NK-92 treated with Interleukin-12 subunit alpha and Interleukin-12 subunit beta, amount 100 ng/mL, for 24 hours (cell line): Measurements from ENCODE around the gene MDM4.
"Not testable (repeated sequence)": the region's sequence is repeated elsewhere in the genome, so short reads cannot be mapped to it uniquely, and the experiment has no call there.

ENCODE experiments used
- DNase-seq: peaks from one replicate; lab custom pipeline; 2025; lab: John Stamatoyannopoulos, UW

MDM4 gene

DNA sequence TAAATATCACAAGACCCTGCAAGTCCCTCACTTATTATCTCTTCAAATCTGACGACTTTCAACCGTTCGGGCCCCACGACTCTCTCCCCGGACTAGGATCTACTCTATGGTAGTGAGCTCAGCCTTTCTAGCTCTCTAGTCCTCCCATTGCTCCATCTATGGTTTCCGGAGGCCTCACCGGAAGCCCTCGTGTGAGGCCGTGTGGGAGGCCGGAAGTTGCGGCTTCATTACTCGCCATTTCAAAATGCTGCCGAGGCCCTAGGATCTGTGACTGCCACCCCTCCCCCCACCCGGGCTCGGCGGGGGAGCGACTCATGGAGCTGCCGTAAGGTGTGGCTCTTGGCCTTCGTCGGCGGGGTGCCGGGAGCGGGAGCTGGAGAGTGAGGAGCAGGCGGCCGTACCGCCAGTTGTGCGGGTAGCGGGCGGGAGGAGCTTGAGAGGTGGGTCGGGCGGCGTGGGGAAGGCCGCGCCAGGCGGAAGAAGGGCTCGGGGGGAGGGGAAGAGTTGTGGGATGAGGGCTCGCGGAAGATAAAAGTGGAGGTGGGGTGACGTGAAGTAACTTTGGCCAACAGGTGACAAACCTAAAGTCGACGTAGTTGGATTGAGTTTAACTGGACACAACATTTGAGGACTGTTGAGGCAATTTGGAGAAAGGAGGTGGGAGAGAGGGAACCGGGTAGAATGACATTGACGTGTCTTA lies at the start of gene MDM4:
Gene MDM4 (plus strand): TSS at position 227 of the 700 bp plus-strand sequence. CDS start 9,113 bp downstream, outside the sequence.
- DNase-seq: peak; percentile 92

DNA sequence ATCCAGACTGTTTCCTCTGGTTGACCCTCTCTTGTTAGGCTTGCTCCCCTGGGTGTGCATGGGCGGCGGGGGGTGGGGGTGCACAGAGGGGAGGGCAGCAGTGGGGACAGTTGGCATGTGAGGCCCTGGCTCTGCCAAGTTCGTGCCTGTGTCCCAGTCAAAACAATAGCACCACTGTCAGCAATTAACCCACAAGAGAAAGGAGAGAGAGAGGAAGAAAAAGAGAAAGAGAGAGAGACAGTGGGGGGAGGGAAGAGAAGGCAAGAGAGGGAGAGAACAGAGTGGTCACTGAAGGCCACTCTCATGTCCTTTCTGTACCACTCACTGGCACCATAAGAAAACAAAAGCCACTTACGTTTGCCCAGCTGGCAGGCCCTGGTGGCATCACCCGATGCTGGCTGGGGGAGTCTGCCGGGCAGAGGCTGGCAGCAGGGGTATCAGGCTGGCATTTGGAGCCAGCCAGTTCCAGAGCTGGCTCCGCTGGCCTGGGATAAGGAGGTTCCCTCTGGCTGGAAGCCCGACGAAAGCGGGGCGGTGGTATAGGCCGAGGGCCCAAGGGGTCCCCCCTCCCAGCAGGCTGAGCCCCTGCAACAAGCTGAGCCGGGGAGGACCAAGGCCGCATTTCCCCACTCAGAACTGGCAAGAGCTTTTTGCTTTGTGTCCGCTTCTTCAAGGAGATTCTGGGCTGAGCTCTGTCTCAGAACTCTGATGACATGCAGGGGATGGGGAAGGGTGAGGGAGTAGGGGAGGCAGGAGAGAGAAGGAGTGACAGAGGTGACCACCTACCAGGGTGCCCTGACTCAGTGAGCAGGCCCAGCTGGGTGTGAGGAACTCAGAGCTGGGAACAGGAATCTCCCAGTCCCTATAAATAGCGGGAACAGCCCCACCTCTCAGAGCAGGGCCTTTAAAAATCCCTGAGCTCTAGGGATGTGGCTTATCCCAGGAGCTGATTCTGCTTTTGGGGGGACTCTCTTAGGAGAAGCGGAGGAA lies 49.5 kb upstream of the MDM4 start:
- no peak for DNase-seq

- no peak for DNase-seq
These were observed 48.0 kb upstream of the MDM4 start for GRCh38 chr1:204468206-204468605.

DNA sequence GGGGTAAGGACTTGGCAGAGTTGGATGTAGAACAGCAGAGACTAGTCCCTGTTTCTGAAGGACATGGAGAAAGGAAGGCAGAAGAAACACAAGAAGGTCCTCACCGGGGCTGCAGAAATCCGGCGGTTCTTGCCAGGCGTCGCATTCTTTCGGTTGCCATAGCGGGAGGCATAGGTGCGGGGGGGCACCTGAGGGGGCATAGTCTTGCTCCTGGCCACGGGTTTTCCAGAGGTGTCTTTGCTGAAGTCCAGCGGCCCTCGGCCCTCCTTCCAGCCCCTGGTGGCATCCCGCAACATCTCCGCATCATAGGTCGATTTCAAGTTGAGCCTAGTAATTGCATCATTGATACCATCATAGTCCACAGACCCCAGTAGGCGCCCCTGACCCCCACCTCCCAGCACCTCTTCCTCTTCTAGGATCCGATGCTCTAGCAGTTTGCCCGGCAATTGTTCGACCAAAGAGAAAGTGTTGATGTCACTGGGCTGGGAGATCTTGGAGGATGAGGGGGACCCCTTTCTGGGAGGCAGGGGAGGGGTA lies 47.4 kb upstream of the MDM4 start:
- no peak for DNase-seq

- no peak for DNase-seq
These were observed 46.9 kb upstream of the MDM4 start for GRCh38 chr1:204469304-204469703.

GRCh38 chr1:204471687-204472086 lies 44.5 kb upstream of the MDM4 start:
- no peak for DNase-seq

GRCh38 chr1:204472660-204473059 lies 43.5 kb upstream of the MDM4 start:
- no peak for DNase-seq

GRCh38 chr1:204473400-204473965 lies 42.7 kb upstream of the MDM4 start:
- DNase-seq: no peak

- DNase-seq: no peak
These were observed 40.4 kb upstream of the MDM4 start for GRCh38 chr1:204475656-204476432.

GRCh38 chr1:204476563-204476962 lies 39.6 kb upstream of the MDM4 start:
- DNase-seq: no peak

DNA sequence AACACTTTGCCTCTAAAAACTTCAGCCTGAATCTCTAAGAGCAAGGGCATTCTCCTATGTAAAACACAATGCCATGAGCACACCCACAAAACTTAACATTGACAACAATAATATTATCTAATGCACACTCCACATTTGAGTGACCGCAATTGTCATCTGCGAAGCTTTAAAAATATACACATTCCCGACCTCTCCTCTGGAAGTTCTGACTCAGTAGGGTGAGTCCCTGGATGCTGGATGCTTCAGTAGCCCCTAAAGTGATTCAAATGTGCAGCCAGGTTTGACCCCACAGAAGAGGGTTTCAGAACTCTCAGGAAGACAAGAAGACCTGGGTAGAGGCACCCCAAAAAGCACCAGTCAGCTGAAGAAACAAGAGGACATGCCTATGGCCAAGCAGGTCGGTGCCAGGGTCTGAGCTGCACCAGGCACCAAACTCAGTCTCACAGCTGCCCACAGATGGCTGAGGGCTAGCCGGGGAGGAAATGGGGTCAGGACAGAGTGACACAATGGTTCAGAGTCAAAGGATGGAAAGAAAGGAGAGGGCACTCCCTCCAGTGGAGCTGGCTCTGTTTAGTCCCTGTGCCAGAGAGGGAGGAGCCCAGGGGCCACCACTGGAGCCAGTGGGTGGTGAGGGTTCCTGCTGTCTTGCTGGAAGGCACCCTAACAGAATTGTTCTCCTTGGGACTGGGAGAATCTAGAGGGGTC lies 39.0 kb upstream of the MDM4 start:
- DNase-seq: no peak

- no peak for DNase-seq
These were observed 37.9 kb upstream of the MDM4 start for GRCh38 chr1:204478172-204478899.

DNA sequence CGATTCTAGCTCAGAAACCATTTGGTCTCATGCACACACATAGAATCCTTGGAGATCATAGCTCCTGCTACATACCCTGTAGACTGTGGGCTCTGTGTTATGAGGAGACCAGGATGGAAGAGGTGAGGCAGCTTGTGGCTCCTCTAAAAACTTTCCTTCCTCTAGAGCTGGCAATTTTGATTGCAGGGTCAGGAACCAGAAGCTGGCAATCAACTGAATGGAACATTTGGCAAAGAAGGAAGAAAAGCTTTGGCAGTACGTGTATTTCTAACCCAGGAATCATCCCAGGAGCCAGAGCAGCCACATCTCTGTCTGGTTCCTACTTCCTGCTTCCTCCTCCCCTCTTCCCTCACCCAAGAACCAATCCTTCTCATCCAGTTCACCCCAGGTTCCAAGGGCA lies 37.3 kb upstream of the MDM4 start:
- no peak for DNase-seq

GRCh38 chr1:204479387-204480136 lies 36.6 kb upstream of the MDM4 start:
- no peak for DNase-seq

DNA sequence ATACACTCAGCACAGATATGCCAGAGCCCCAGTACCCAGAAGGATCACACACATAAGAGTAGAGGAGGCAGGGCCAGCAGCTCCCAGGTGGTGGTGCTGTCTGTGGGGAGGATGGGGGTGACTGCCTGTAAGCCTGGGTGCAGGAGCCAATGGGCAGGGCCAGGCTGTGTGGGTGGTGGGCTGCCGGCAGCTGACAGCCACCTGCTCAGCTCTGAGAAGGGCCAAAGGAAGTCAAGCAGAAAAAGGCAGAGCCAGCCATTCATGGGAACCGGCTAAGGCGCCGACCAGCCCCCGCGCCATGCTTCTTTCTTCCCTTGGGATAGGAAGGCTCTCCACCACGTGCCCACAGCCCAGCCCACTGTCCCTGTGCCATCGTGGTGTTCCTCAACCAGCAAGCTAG lies 35.7 kb upstream of the MDM4 start:
- DNase-seq: no peak

- DNase-seq: no peak
These were observed 32.4 kb upstream of the MDM4 start for GRCh38 chr1:204483791-204484190.

DNA sequence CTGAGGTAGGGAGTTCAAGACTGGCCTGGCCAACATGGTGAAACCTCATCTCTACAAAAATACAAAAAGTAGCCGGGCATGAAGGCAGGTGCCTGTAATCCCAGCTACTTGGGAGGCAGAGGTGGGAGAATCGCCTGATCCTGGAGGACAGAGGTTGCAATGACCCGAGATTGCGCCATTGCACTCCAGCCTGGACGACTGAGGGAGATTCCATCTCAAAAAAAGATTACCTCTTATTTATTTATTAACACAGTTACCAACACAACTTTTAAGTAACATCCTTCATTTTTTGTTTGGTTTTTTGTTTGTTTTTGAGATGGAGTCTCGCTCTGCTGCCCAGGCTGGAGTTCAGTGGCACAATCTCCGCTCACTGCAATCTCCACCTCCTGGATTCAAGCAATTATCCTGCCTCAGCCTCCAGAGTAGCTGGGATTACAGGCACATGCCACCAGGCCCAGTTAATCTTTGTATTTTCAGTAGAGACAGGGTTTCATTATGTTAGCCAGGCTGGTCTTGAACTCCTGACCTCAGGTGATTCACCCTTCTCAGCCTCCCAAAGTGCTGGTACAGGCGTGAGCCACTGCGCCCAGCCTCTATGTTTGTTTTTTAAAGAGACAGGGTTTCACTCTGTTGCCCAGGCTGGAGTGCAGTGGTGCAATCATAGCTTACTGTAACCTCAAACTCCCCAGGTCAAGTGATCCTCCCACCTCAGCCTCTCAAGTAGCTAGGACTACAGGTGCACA lies 29.5 kb upstream of the MDM4 start:
- not testable (repeated sequence) for DNase-seq

GRCh38 chr1:204487256-204487615 lies 29.0 kb upstream of the MDM4 start:
- no peak for DNase-seq

DNA sequence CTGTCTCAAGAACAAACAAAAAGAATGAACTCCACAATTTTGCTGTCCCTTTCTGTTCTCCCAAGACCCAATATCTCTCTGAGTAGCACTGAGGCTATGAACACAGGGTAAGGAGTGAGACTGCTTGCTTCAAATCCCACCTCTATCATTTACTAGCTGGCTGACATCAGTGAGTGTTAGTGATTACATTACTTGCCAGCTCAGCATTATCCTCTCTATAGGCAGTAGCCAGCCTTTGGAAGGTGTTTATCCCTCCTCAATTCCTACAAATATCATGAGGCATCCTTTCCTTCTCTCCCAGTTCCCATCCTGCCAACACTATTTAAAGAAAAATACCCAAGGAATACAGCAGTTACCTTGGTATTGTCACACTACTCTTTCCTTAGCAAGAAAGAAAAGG lies 24.6 kb upstream of the MDM4 start:
- DNase-seq: no peak
